Neutrophil (primary cell): ENCODE results near the gene WDR19.

Experiments
- H3K27ac ChIP-seq: fragments of 200-600 bp; sonication (generic); 2 replicates; pipeline ENCODE4 v1.5.1; 2016; ENCODE audit warnings: mild to moderate bottlenecking, moderate library complexity
- H3K27me3 ChIP-seq: fragments of 200-600 bp; sonication (generic); 2 replicates; pipeline ENCODE4 v1.6.0; 2016; ENCODE audit warnings: mild to moderate bottlenecking
- H3K36me3 ChIP-seq: fragments of 200-600 bp; sonication (generic); 2 replicates; pipeline ENCODE4 v1.5.1; 2017
- H3K4me1 ChIP-seq, 2 experiments: fragments of 200-600 bp in 1 of 2; sonication (generic) in 1 of 2; 1 replicate in 1 of 2; 2 replicates in 1 of 2; pipeline versions ENCODE4 v1.5.1 to v1.6.1; 2013 to 2016; ENCODE audit warnings: low read depth in 1 of 2, low read length in 1 of 2, mild to moderate bottlenecking in 1 of 2, moderate library complexity in 1 of 2; ENCODE audit not compliant: control insufficient read depth in 1 of 2, insufficient read depth in 1 of 2
- H3K4me3 ChIP-seq, 2 experiments: fragments of 200-600 bp in 1 of 2; sonication (generic) in 1 of 2; 1 replicate in 1 of 2; 2 replicates in 1 of 2; pipeline ENCODE4 v1.5.1; 2013 to 2016; ENCODE audit warnings: low read depth in 1 of 2, low read length in 1 of 2, mild to moderate bottlenecking in 1 of 2, moderate library complexity in 1 of 2
- H3K9me3 ChIP-seq: fragments of 200-600 bp; sonication (generic); 2 replicates; pipeline ENCODE4 v1.5.1; 2016
- CTCF ChIP-seq: fragments of 200-600 bp; sonication (generic); IDR thresholded peaks from 2 replicates; pipeline ENCODE4 v1.5.1; 2016; ENCODE audit warnings: antibody characterized with exemption

WDR19 gene

GRCh38 chr4:39324897-39325613, 142.7 kb downstream of the WDR19 start:
- Histone ChIP-seq H3K9me3 (no peaks in the 10 kb centered on the region), H3K36me3 (peaks cover 29% of the 10 kb centered on the region)
- TF ChIP-seq CTCF = no peak

GRCh38 chr4:39326468-39326977, 144.2 kb downstream of the WDR19 start:
- H3K9me3 ChIP-seq = no peaks in the 10 kb centered on the region
- H3K27me3 ChIP-seq = no peaks in the 10 kb centered on the region
- no peak overlapping the region for H3K27ac ChIP-seq
- no peak overlapping the region for H3K4me3 ChIP-seq
- TF ChIP-seq CTCF = no peak
- no peaks in the 10 kb centered on the region for H3K4me1 ChIP-seq
- H3K36me3 ChIP-seq = peaks cover 21% of the 10 kb centered on the region

More at GRCh38 chr4:39324897-39325613, 142.7 kb downstream of the WDR19 start:
- H3K27ac ChIP-seq = no peak overlapping the region
- no peaks in the 10 kb centered on the region for H3K27me3 ChIP-seq
- H3K4me1 ChIP-seq = no peaks in the 10 kb centered on the region
- H3K4me3 ChIP-seq = no peak overlapping the region

DNA sequence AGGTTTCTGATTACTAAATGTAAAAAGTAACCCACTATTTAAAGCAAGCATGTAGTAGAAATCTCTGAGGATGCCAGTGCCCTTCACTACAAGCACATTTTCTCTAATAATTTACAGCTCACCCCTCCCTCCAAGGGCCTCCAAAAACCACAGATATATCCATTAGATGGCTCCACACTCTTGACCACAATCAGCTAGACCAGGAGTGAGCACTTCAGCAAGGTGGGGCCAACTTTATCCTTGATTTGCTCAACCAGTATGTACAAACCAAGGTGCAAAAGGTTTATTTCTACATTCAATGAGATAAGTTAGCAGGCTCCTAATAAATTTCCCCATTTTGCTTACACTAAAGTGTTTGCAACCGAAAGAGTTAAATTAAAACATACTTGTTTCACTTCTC, 148.0 kb downstream of the WDR19 start:
- Histone ChIP-seq H3K4me1 (peaks cover 3% of the 10 kb centered on the region in 2 experiments), H3K36me3 (peaks cover 17% of the 10 kb centered on the region), H3K27me3 (no peaks in the 10 kb centered on the region), H3K27ac (no peak overlapping the region), H3K4me3 (no peak overlapping the region), H3K9me3 (no peaks in the 10 kb centered on the region)
- no peak for TF ChIP-seq CTCF

GRCh38 chr4:39331191-39331590, 148.9 kb downstream of the WDR19 start:
- Histone ChIP-seq H3K36me3 (peaks cover 11% of the 10 kb centered on the region), H3K4me3 (no peak overlapping the region), H3K27ac (no peak overlapping the region), H3K4me1 (peaks cover 11 to 12% of the 10 kb centered on the region in 2 experiments), H3K9me3 (no peaks in the 10 kb centered on the region), H3K27me3 (no peaks in the 10 kb centered on the region)
- no peak for TF ChIP-seq CTCF
